ENCODE measurements around the gene JAKMIP2.

The JAKMIP2 gene

GRCh38 chr5:147564124-147564486, 218.4 kb downstream of the JAKMIP2 start:
- Histone ChIP-seq H3K4me1 (ENCODE audit: control insufficient read depth, low read length) (no peaks in the 10 kb centered on the region), H3K4me3 (ENCODE audit: low read length) (no peak overlapping the region), H3K9me3 (ENCODE audit: control insufficient read depth, insufficient read depth, low read length) (no peaks in the 10 kb centered on the region), H3K36me3 (ENCODE audit: control insufficient read depth, low read length) (no peaks in the 10 kb centered on the region), H3K79me2 (ENCODE audit: control insufficient read depth, low read length) (no peaks in the 10 kb centered on the region), H3K27me3 (ENCODE audit: control insufficient read depth, low read length) (no peaks in the 10 kb centered on the region; the same call in 1 of the 2 replicates), H3K9me2 (replicated peaks; ENCODE audit: control insufficient read depth, low read length) (no peaks in the 10 kb centered on the region), H3K27ac (ENCODE audit: low read depth, low read length) (no peak overlapping the region), H3K4me2 (ENCODE audit: low read length) (no peak overlapping the region), H3F3A (ENCODE audit: control insufficient read depth, insufficient read depth) (no peaks in the 10 kb centered on the region), H4K20me1 (ENCODE audit: control insufficient read depth, insufficient read depth, low read depth, low read length) (no peaks in the 10 kb centered on the region)
- TF ChIP-seq EZH2phosphoT487 (IDR thresholded peaks at IDR 0.05; ENCODE audit: borderline replicate concordance, low read length), result no peak
- no peak for TF ChIP-seq CTCF (IDR thresholded peaks at IDR 0.05; ENCODE audit: low read depth, low read length, poor library complexity, severe bottlenecking)

DNA sequence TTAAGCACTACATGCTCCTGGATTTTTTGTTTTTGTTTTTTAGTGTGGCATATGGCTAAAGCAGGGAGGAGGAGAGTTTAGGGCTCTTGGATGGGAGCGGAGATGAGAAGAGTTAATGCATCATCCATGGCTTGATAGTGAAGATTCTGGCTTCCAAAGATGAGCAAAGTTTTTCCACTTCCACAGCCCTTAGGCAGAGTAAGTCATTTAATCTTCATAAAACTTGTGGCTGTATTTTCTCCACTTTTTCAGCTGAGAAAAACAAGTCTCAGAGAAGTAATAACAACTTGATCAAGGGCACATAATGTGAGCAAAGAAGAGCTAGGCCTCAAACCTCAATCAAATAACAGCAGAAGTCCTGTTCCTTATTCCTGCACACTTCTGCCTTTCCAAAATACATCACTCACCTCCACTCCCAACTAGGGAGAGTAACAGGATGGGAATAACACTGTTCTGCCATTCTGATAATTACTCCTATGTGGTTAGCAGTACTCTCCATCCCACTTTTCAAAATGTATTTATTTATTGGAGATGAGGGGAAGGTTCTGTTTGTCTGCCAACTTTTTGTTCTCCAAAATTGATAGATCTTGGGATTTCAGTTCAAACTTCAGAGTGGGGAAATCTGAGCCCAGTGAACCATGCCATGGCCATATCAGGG, 218.9 kb downstream of the JAKMIP2 start:
- Histone ChIP-seq H3K27ac (ENCODE audit: low read depth, low read length) (no peak overlapping the region), H3K79me2 (ENCODE audit: control insufficient read depth, low read length) (no peaks in the 10 kb centered on the region), H3K4me3 (ENCODE audit: low read length) (no peak overlapping the region), H3K9me2 (replicated peaks; ENCODE audit: control insufficient read depth, low read length) (no peaks in the 10 kb centered on the region), H3K36me3 (ENCODE audit: control insufficient read depth, low read length) (no peaks in the 10 kb centered on the region), H4K20me1 (ENCODE audit: control insufficient read depth, insufficient read depth, low read depth, low read length) (no peaks in the 10 kb centered on the region), H3K9me3 (ENCODE audit: control insufficient read depth, insufficient read depth, low read length) (no peaks in the 10 kb centered on the region), H3K27me3 (ENCODE audit: control insufficient read depth, low read length) (no peaks in the 10 kb centered on the region; the same call in 1 of the 2 replicates), H3K4me2 (ENCODE audit: low read length) (no peak overlapping the region), H3F3A (ENCODE audit: control insufficient read depth, insufficient read depth) (no peaks in the 10 kb centered on the region), H3K4me1 (ENCODE audit: control insufficient read depth, low read length) (no peaks in the 10 kb centered on the region)
- no peak for TF ChIP-seq EZH2phosphoT487 (IDR thresholded peaks at IDR 0.05; ENCODE audit: borderline replicate concordance, low read length)
- TF ChIP-seq CTCF (IDR thresholded peaks at IDR 0.05; ENCODE audit: low read depth, low read length, poor library complexity, severe bottlenecking), result no peak

DNA sequence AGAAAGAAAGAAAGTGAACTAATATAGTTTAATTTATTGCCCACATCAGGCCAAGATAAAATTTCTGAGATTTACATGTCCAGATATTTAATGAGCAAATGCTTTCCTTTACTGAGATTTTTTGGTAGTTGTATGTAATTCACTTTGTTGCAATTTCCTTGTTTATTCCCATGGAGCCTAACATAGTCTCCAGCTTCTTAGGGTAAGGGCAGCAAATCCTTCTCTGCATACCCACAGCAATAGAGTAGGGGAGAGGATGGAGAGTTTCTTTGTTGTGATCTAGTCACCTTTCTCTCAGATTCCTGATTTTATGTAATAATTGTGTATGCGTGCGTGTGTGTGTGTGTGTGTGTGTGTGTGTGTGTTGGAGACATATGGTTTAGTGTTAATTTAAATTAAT, 221.1 kb downstream of the JAKMIP2 start:
- no peak for TF ChIP-seq EZH2phosphoT487 (IDR thresholded peaks at IDR 0.05; ENCODE audit: borderline replicate concordance, low read length)
- no peak for TF ChIP-seq CTCF (IDR thresholded peaks at IDR 0.05; ENCODE audit: low read depth, low read length, poor library complexity, severe bottlenecking)
- Histone ChIP-seq H3K4me2 (ENCODE audit: low read length) (no peak overlapping the region), H3F3A (ENCODE audit: control insufficient read depth, insufficient read depth) (no peaks in the 10 kb centered on the region), H4K20me1 (ENCODE audit: control insufficient read depth, insufficient read depth, low read depth, low read length) (no peaks in the 10 kb centered on the region), H3K9me2 (replicated peaks; ENCODE audit: control insufficient read depth, low read length) (no peaks in the 10 kb centered on the region), H3K36me3 (ENCODE audit: control insufficient read depth, low read length) (no peaks in the 10 kb centered on the region), H3K27me3 (ENCODE audit: control insufficient read depth, low read length) (peaks cover 5% of the 10 kb centered on the region), H3K4me1 (ENCODE audit: control insufficient read depth, low read length) (no peaks in the 10 kb centered on the region), H3K27ac (ENCODE audit: low read depth, low read length) (no peak overlapping the region), H3K4me3 (ENCODE audit: low read length) (no peak overlapping the region), H3K79me2 (ENCODE audit: control insufficient read depth, low read length) (no peaks in the 10 kb centered on the region), H3K9me3 (ENCODE audit: control insufficient read depth, insufficient read depth, low read length) (no peaks in the 10 kb centered on the region)

Data from DOHH2 (cell line).